ENCODE results near the gene ZBTB20.

- TF ChIP-seq FOS (IDR thresholded peaks at IDR 0.05; ENCODE audit: low read depth, low read length) (no peak), RFX5 (IDR thresholded peaks at IDR 0.05; ENCODE audit: low read depth, low read length) (no peak), POLR2A (IDR thresholded peaks at IDR 0.05; ENCODE audit: low read depth, low read length) (no peak), USF2 (IDR thresholded peaks at IDR 0.05; ENCODE audit: low read depth, low read length) (no peak), CEBPB (IDR thresholded peaks at IDR 0.05; ENCODE audit: low read depth, low read length) (no peak), MAZ (IDR thresholded peaks at IDR 0.05; ENCODE audit: borderline replicate concordance, low read depth, low read length) (no peak), BHLHE40 (IDR thresholded peaks at IDR 0.05; ENCODE audit: low read depth, low read length) (no peak), ELK1 (IDR thresholded peaks at IDR 0.05; ENCODE audit: borderline replicate concordance, low read depth, low read length) (no peak), RCOR1 (IDR thresholded peaks at IDR 0.05; ENCODE audit: insufficient replicate concordance, low read length) (no peak)
- TF ChIP-seq, protein P1, sequence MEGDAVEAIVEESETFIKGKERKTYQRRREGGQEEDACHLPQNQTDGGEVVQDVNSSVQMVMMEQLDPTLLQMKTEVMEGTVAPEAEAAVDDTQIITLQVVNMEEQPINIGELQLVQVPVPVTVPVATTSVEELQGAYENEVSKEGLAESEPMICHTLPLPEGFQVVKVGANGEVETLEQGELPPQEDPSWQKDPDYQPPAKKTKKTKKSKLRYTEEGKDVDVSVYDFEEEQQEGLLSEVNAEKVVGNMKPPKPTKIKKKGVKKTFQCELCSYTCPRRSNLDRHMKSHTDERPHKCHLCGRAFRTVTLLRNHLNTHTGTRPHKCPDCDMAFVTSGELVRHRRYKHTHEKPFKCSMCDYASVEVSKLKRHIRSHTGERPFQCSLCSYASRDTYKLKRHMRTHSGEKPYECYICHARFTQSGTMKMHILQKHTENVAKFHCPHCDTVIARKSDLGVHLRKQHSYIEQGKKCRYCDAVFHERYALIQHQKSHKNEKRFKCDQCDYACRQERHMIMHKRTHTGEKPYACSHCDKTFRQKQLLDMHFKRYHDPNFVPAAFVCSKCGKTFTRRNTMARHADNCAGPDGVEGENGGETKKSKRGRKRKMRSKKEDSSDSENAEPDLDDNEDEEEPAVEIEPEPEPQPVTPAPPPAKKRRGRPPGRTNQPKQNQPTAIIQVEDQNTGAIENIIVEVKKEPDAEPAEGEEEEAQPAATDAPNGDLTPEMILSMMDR (conservative IDR thresholded peaks at IDR 0.05; ENCODE audit: low read depth, low read length), result no peak
Measured at GRCh38 chr3:115164374-115165221, 17.5 kb upstream of the ZBTB20 start.

All from IMR-90 (cell line).